GM12878 (cell line): Measurements from ENCODE around the gene PF4V1. TPM values are rescaled to one million over a fixed set of nuclear protein-coding genes. Genes with fewer than 3 reads are reported as not detected.

Experiments
- ATAC-seq: fragments of 200-7000 bp; cut with Tn5 transposase; 3 replicates; pipeline ENCODE4 v1.9.1; 2020; ENCODE audit warnings: mild to moderate bottlenecking, moderate library complexity
- BruUV-seq: library from RNA; stranded (reverse); fragments of 400-500 nt; replicated peaks from 2 replicates; lab custom pipeline; 2021; lab: Mats Ljungman, UMichigan
- CTCF ChIA-PET: fragments of 300-600 bp; sonication (Branson Sonifier 250); formaldehyde crosslinking; extraction: SDS; loops from one replicate; lab custom pipeline; 2021; ENCODE audit warnings: inconsistent platforms; lab: Yijun Ruan, JAX
- POLR2A ChIA-PET: fragments of 350-600 bp; formaldehyde crosslinking; extraction: SDS; loops from one replicate; lab custom pipeline; 2021; ENCODE audit warnings: inconsistent platforms; lab: Charles Lee
- RAD21 ChIA-PET: fragments of 300-600 bp; sonication (Branson Sonifier 250); formaldehyde crosslinking; loops from one replicate; lab custom pipeline; 2023; ENCODE audit warnings: antibody characterized with exemption; ENCODE audit not compliant: unreplicated experiment; lab: Charles Lee
- SMC1A ChIA-PET: fragments of 300-600 bp; sonication (Branson Sonifier 250); formaldehyde crosslinking; loops from one replicate; lab custom pipeline; 2023; ENCODE audit not compliant: unreplicated experiment, uncharacterized antibody; lab: Charles Lee
- DNase-seq: peaks from one replicate; pipeline ENCODE4 v3.0.0-alpha.2; 2011; ENCODE audit warnings: low read depth, low spot score
- FAIRE-seq: peaks from 3 replicates; lab custom pipeline; 2011; peaks lifted over from hg19 to GRCh38; lab: Jason Lieb, UNC
- H2AFZ ChIP-seq: 2 replicates; pipeline ENCODE4 v1.6.0; 2011; ENCODE audit warnings: low read depth, low read length, control low read depth; ENCODE audit not compliant: control insufficient read depth
- H3K27ac ChIP-seq: 2 replicates; pipeline ENCODE4 v1.5.1; 2011; ENCODE audit warnings: control low read depth; ENCODE audit not compliant: control insufficient read depth, insufficient read depth
- H3K27me3 ChIP-seq, 2 experiments: replicated peaks in 1 of 2; 2 replicates each; pipeline versions ENCODE4 v1.6.0 to v1.6.1; 2011; ENCODE audit warnings: low read length in 1 of 2; ENCODE audit not compliant: control insufficient read depth in 2 of 2, insufficient read depth in 2 of 2
- H3K36me3 ChIP-seq, 2 experiments: 2 replicates each; pipeline ENCODE4 v1.5.1; 2011; ENCODE audit warnings: low read length in 1 of 2; ENCODE audit not compliant: control insufficient read depth in 2 of 2, insufficient read depth in 2 of 2
- H3K4me1 ChIP-seq: 2 replicates; pipeline ENCODE4 v1.6.1; 2011; ENCODE audit warnings: mild to moderate bottlenecking, low read length, moderate library complexity, mixed read lengths; ENCODE audit not compliant: control insufficient read depth, insufficient read depth
- H3K4me2 ChIP-seq: 2 replicates; pipeline ENCODE4 v1.6.0; 2011; ENCODE audit warnings: control low read depth; ENCODE audit not compliant: control insufficient read depth, insufficient read depth
- H3K4me3 ChIP-seq: fragments of 200-600 bp; sonication (generic); 2 replicates; pipeline ENCODE4 v1.5.1; 2016
- H3K79me2 ChIP-seq: 2 replicates; pipeline ENCODE4 v1.6.0; 2011; ENCODE audit warnings: low read length; ENCODE audit not compliant: control insufficient read depth, insufficient read depth
- H3K9ac ChIP-seq: 2 replicates; pipeline ENCODE4 v1.8.0; 2011; ENCODE audit warnings: low read length, control low read depth, mixed read lengths; ENCODE audit not compliant: control insufficient read depth, insufficient read depth
- H3K9me3 ChIP-seq: replicated peaks from 3 replicates; pipeline ENCODE4 v1.5.1; 2011; ENCODE audit warnings: mild to moderate bottlenecking, low read length; ENCODE audit not compliant: control insufficient read depth, insufficient read depth
- H4K20me1 ChIP-seq: 2 replicates; pipeline ENCODE4 v1.6.0; 2011; ENCODE audit not compliant: control insufficient read depth, insufficient read depth
- BACH1 ChIP-seq: fragments of 450-650 bp; IDR thresholded peaks from 2 replicates; pipeline ENCODE4 v1.6.1; 2017; ENCODE audit warnings: mild to moderate bottlenecking, borderline replicate concordance
- BCL11A ChIP-seq: IDR thresholded peaks from 2 replicates; pipeline ENCODE4 v1.6.1; 2011; ENCODE audit warnings: low read depth, low read length
- CHD4 ChIP-seq: fragments of 200-600 bp; sonication (generic); IDR thresholded peaks from 2 replicates; pipeline ENCODE4 v1.6.1; 2016; ENCODE audit warnings: mild to moderate bottlenecking
- GABPA ChIP-seq: IDR thresholded peaks from 2 replicates; pipeline ENCODE4 v1.6.1; 2014; ENCODE audit warnings: antibody characterized with exemption, low read depth, mild to moderate bottlenecking, inconsistent platforms
- JUNB ChIP-seq: IDR thresholded peaks from 2 replicates; pipeline ENCODE4 v1.6.1; 2016; ENCODE audit warnings: antibody characterized with exemption, mild to moderate bottlenecking
- NBN ChIP-seq: fragments of 450-650 bp; IDR thresholded peaks from 2 replicates; pipeline ENCODE4 v1.6.1; 2016
- RFX5 ChIP-seq: IDR thresholded peaks from 2 replicates; pipeline ENCODE4 v1.6.1; 2011; ENCODE audit warnings: low read depth, low read length, improper control_type of control experiment
- SMAD1 ChIP-seq: fragments of 450-650 bp; IDR thresholded peaks from 2 replicates; pipeline ENCODE4 v1.6.1; 2018; ENCODE audit warnings: mild to moderate bottlenecking, low read depth; ENCODE audit not compliant: partially characterized antibody
- TBL1XR1 ChIP-seq: IDR thresholded peaks from 2 replicates; pipeline ENCODE4 v1.6.1; 2012; ENCODE audit warnings: low read depth, low read length, improper control_type of control experiment
- ZBED1 ChIP-seq: IDR thresholded peaks from 2 replicates; pipeline ENCODE4 v1.6.1; 2016; ENCODE audit warnings: borderline replicate concordance
- ZNF24 ChIP-seq: fragments of 450-650 bp; IDR thresholded peaks from 2 replicates; pipeline ENCODE4 v1.6.1; 2017; ENCODE audit warnings: antibody characterized with exemption, mild to moderate bottlenecking
- in situ Hi-C: fragments of 300-500 bp; cut with MboI; formaldehyde crosslinking; loops from 9 replicates; pipeline ENCODE4 v1.14.3; 2018; ENCODE audit warnings: mixed read lengths
- intact Hi-C: fragments of 100-400 bp; cut with micrococcal nuclease; formaldehyde crosslinking; loops from one replicate; pipeline ENCODE4 v1.14.2; 2022; ENCODE audit not compliant: unreplicated experiment
- polyA plus RNA-seq, 11 experiments: library from polyadenylated mRNA; depleted of rRNA in 4 of 11; unstranded in 6 of 11; stranded (reverse) in 5 of 11; fragments of >200 nt; fragmentation: Nextera tagmentation in 4 of 11; fragmentation: Illumina TruSeq in 1 of 11; extraction: Ambion mirVana in 4 of 11; extraction: Trizol in 1 of 11; gene quantifications; 1 replicate in 1 of 11; 2 replicates in 10 of 11; pipeline versions ENCODE4 v1.2.1 to v1.2.3, GENCODE V29; 2011 to 2016; ENCODE audit warnings: inconsistent platforms in 2 of 11, missing spikeins in 2 of 11, low read depth in 1 of 11
- total RNA-seq, 4 experiments: library from RNA; depleted of rRNA in 3 of 4; stranded (reverse); fragments of >200 nt in 3 of 4; fragmentation: Illumina TruSeq in 1 of 4; extraction: Trizol in 1 of 4; gene quantifications; 2 replicates each; pipeline versions ENCODE4 v1.2.1 to v1.2.3, GENCODE V29; 2013 to 2021
- TF ChIP-seq, protein P1 (sequence below): fragments of 150-350 bp; IDR thresholded peaks from 2 replicates; pipeline ENCODE4 v1.6.1; 2014; ENCODE audit warnings: mild to moderate bottlenecking, low read depth, low read length
- TF ChIP-seq, protein P2 (sequence below): fragments of 450-650 bp; IDR thresholded peaks from 2 replicates; pipeline ENCODE4 v1.6.1; 2016; ENCODE audit warnings: mild to moderate bottlenecking, moderate library complexity, borderline replicate concordance
- TF ChIP-seq, protein P3 (sequence below): IDR thresholded peaks from 2 replicates; pipeline ENCODE4 v1.6.1; 2011; ENCODE audit warnings: borderline replicate concordance, low read depth, mild to moderate bottlenecking, moderate library complexity, mixed read lengths, low read length; ENCODE audit not compliant: insufficient read depth; ENCODE audit errors: extremely low read length

Gene PF4V1
- total and polyA plus RNA-seq, 10 of the 15 experiments (the other 5 are each of a cell fraction or from before 2014, with no cell fraction given): not detected

DNA sequence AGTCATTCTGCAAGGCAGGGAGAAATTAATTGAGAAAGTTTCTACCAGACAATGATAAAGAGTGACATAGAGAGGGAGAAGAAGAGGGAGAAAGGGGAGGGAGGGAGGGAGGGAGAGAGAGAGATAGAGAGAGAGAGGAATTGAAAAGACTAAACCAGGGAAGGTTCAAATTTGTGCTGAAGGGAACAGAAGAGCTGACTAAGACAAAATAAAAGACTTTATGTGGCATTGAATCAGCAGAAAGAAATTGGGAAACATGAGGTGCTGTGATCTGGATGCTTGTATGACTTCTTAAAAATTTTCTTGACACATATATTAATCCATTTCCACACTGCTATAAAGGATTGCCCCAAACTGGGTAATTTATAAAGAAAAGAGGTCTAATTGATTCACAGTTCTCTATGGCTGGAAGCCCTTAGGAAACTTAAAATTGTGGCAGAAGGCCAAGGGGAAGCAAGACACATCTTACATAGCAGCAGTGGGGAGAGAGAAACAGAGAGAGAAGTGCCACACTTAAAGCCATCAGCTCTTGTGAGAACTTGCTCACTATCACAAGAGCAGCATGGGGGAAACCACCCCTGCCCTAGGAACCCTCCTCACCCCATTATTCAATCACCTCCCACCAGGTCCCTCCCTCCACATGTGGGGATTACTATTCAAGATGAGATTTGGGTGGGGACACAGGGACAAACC, 30.1 kb upstream of the PF4V1 start (continued):
- TF ChIP-seq SMAD1 (no peak), BCL11A (no peak), RFX5 (no peak), CHD4 (no peak), GABPA (no peak), NBN (no peak), BACH1 (no peak)
- TF ChIP-seq, protein P1, sequence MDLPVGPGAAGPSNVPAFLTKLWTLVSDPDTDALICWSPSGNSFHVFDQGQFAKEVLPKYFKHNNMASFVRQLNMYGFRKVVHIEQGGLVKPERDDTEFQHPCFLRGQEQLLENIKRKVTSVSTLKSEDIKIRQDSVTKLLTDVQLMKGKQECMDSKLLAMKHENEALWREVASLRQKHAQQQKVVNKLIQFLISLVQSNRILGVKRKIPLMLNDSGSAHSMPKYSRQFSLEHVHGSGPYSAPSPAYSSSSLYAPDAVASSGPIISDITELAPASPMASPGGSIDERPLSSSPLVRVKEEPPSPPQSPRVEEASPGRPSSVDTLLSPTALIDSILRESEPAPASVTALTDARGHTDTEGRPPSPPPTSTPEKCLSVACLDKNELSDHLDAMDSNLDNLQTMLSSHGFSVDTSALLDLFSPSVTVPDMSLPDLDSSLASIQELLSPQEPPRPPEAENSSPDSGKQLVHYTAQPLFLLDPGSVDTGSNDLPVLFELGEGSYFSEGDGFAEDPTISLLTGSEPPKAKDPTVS: no peak
- TF ChIP-seq, all 136 proteins: peak for 0

DNA sequence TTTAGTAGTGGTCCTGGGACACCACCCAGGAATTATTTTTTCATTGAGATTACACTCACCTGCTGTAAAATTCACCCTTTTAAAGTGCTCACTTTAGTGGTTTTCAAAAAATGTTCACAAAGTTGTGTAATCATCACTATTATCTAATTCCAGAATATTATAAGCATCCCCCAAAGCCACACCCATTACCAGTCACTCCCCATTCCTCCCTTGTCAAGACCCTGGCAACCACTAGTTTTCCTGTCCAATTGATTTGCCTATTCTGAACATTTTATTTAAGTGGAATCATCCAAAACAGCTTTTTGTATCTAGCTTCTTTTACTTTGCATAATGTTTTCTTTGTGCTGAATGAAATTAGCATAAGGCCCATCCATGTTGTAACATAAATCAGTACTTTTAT, 29.3 kb upstream of the PF4V1 start:
- BruUV-seq: no TSS peak
- ChIA-PET POLR2A (no interaction called here), RAD21 (no interaction called here), SMC1A (interaction anchor here (1.3 kb wide), 1 partner anchor 135 kb away, joined by 3 read pairs; no protein-coding TSS in a partner anchor), CTCF (no interaction called here)
- in situ Hi-C loops (no loop called here), intact Hi-C loops (no loop called here)
- no peak overlapping the region for H3K4me3 ChIP-seq
- no peak overlapping the region for H3K4me2 ChIP-seq
- DNase-seq (no peak), FAIRE-seq (no peak), ATAC-seq (no peak)
- H3K4me1 ChIP-seq: no peaks in the 10 kb centered on the region
- no peaks in the 10 kb centered on the region for H3K36me3 ChIP-seq
- no peak overlapping the region for H3K27ac ChIP-seq
- H4K20me1 ChIP-seq: no peaks in the 10 kb centered on the region
- H3K27me3 ChIP-seq: no peaks in the 10 kb centered on the region
- H2AFZ ChIP-seq: no peak overlapping the region
- H3K79me2 ChIP-seq: no peaks in the 10 kb centered on the region
- no peaks in the 10 kb centered on the region for H3K9me3 ChIP-seq
- H3K9ac ChIP-seq: no peak overlapping the region
- TF ChIP-seq, protein P2, sequence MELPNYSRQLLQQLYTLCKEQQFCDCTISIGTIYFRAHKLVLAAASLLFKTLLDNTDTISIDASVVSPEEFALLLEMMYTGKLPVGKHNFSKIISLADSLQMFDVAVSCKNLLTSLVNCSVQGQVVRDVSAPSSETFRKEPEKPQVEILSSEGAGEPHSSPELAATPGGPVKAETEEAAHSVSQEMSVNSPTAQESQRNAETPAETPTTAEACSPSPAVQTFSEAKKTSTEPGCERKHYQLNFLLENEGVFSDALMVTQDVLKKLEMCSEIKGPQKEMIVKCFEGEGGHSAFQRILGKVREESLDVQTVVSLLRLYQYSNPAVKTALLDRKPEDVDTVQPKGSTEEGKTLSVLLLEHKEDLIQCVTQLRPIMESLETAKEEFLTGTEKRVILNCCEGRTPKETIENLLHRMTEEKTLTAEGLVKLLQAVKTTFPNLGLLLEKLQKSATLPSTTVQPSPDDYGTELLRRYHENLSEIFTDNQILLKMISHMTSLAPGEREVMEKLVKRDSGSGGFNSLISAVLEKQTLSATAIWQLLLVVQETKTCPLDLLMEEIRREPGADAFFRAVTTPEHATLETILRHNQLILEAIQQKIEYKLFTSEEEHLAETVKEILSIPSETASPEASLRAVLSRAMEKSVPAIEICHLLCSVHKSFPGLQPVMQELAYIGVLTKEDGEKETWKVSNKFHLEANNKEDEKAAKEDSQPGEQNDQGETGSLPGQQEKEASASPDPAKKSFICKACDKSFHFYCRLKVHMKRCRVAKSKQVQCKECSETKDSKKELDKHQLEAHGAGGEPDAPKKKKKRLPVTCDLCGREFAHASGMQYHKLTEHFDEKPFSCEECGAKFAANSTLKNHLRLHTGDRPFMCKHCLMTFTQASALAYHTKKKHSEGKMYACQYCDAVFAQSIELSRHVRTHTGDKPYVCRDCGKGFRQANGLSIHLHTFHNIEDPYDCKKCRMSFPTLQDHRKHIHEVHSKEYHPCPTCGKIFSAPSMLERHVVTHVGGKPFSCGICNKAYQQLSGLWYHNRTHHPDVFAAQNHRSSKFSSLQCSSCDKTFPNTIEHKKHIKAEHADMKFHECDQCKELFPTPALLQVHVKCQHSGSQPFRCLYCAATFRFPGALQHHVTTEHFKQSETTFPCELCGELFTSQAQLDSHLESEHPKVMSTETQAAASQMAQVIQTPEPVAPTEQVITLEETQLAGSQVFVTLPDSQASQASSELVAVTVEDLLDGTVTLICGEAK: no peak
- TF ChIP-seq ZNF24 (no peak), ZBED1 (no peak), JUNB (no peak), TBL1XR1 (no peak)
- TF ChIP-seq, protein P3, sequence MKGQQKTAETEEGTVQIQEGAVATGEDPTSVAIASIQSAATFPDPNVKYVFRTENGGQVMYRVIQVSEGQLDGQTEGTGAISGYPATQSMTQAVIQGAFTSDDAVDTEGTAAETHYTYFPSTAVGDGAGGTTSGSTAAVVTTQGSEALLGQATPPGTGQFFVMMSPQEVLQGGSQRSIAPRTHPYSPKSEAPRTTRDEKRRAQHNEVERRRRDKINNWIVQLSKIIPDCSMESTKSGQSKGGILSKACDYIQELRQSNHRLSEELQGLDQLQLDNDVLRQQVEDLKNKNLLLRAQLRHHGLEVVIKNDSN: no peak
- TF ChIP-seq, protein P1: no peak
